ENCODE measurements around the gene ST3GAL6.

ST3GAL6 gene, protein sequence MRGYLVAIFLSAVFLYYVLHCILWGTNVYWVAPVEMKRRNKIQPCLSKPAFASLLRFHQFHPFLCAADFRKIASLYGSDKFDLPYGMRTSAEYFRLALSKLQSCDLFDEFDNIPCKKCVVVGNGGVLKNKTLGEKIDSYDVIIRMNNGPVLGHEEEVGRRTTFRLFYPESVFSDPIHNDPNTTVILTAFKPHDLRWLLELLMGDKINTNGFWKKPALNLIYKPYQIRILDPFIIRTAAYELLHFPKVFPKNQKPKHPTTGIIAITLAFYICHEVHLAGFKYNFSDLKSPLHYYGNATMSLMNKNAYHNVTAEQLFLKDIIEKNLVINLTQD

DNA sequence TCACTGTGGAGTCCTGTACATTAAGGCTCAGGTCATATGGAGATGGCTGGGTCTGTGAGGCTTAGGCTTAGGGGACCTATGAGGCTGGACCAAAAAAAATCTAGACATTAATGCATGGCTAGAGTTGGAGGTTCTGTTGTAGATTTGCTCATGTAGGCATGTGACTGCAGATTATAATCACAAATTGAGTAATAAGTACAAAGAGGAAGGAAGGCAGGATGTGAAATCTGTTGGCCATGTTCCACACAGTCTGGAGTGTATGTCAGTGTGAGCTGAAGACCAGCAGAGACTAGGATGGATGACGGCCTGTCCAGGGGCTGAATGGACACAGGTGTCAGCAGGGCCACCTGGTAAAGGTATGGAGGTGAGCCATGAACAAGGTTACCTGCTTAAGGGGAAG, at the start of gene ST3GAL6:
ST3GAL6 (plus strand) TSS at position 265 of the 400 bp plus-strand sequence. CDS start 5,101 bp downstream, outside the sequence.
- no peak for DNase-seq

DNA sequence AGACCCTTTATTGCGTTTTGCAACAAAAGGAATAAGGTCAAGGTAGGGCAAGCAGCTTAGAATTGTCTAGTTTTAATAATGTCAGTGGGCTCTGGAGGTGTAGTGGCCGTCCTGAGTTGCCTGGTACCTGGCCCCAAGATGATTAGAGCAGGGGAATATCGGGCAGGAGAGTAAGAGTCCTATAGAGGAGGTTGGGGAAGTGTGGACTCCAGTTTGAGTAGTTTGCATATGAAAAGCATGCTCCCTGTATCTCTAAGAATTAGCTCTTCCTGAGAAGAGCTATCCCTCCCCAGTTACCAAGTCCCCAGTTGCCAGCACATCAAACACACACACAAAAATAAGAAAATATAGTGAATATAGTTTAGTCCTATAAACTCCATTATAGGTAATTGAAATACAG, 49.2 kb upstream of the ST3GAL6 start:
- no peak for DNase-seq

DNA sequence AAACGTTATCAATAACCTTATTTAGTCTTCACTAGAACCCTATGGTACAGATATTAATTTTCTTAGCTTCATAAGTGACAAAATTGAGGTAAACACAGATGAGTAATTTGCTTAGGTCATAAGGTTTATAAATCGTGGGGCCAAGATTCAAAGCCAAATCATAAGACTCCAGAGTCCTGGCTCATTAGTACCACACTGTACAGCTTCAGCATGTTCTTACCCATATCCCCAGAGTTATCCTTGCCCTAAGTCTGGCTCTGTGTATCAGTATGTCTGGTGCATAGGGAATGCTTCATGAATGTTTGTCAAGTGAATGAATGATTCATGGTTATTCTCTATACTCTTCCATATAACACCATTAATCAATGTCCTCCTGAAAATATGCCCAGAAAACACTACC, 45.6 kb upstream of the ST3GAL6 start:
- no peak for DNase-seq

DNA sequence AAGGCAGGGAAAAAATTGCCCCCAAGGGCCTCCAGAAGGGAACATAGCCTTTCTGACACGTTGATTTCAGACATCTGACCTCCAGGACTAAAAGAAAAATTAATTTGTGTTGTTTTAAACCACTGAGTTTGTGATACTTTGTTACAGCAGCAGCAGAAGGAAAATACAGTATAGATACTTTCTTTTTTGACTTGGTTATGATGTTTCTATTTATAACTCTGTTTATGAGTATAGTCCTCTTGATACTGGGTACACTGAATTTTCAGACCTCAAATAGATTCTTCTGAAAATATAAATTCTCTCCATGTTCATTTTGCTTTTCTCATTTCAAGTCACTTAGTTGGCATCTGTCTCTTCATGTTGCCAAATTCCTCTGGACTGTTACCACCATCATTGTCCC, 44.4 kb upstream of the ST3GAL6 start:
- no peak for DNase-seq

DNA sequence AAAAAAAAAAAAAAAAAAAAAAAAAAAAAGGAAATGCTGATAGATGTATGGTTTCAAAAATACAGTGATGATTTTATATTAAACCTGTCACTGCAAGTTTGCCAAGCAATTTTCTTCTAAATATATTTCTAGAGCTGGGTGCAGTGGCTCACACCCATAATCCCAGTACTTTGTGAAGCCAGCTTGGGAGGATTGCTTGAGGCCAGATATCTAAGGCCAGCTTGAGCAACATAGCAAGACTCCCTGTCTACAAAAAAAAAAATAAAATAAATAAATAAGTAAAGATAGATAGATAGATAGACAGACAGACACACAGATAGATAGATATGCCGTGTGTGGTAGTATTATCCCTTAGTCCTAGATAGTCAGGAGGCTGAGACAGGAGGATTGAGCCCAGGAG, 41.4 kb upstream of the ST3GAL6 start:
- no peak for DNase-seq

DNA sequence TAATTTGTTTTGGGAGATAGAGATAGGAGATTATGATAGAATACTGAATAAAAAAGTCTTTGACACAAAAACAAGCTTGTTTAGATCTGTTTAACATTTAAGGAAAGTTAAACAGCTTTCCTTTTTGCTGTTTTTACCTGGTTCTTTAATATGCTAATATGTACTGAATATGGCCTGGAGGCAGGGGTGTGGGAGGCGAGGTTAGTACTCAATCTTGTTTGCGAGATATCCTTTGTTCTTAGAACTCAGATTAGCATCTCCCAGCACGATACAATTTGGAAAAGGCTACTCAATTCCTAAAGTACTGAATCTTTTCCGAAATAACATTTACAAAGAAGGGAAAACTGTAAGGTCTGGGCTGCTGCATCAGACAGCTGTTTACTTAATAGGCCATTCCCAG, 40.8 kb upstream of the ST3GAL6 start:
- no peak for DNase-seq

DNA sequence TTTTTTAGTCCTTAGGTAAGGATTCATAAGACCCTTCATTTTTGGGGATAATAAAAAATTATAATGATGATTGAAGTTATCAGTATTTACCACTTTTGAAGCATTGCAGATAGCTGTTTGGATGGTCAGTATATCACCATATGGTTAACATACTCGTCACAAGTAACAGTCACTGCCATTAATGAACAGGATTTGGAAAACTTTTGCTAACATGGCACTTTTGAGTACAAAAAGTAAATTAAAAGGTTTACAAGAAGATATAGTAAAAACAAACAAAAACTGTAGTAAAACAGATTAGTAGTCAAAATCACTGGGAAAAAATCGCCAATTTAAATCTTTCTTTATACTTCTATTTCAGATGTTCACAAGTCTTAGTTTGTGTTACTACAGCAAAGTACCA, 37.8 kb upstream of the ST3GAL6 start:
- no peak for DNase-seq

DNA sequence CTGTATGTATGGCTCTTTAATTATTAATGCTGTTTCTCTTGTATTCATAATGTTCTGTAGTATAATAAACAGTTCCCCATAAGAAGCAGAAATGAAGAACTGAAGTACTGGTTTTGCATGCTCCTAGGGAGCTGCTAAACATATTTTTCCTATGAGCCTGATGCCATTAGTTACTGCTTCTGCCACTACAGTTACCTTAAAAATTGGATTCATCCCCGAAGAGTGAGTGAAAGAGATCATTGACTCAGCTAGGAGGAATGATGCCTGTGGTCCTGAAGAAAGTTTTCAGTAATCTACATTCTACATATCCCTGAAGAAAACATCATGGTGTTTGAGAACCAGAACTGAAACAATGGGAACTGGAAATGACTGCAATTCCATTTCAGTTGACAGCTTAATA, 37.1 kb upstream of the ST3GAL6 start:
- no peak for DNase-seq

DNA sequence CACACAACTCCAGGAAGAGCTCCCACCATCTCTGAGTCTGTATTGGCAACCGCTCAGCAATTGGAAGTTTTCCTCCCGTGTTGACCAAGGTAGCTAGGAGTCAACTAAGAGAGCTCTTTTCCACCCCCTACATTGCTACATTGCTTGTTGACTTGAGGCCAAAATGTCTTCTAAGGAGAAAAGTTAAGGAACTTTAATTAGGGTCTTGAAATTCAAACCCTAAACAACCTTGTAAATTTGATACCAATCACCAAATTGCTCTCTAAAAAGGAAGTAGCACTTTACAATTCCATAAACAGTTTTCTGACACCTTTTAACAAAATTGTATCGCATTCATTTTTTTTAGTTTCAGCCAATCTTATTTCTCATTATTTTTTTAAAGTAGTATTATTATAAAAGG, 35.5 kb upstream of the ST3GAL6 start:
- no peak for DNase-seq

DNA sequence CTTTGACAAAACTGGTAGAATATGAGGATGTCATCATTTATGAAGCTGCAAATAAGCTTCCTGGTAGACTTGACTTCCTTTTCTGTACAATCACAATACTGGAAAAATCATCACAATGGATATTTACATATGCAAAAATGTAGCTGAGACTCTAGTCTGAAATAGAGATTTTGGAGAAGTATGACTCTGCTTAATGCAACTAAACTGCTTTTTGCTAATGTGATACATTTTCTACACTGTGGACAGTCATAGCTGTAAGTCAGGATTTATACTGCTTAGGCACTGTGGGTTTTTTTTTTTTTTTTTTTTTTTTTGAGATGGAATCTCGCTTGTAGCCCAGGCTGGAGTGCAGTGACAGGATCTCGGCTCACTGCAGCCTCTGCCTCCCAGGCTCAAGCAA, 34.5 kb upstream of the ST3GAL6 start:
- no peak for DNase-seq

DNA sequence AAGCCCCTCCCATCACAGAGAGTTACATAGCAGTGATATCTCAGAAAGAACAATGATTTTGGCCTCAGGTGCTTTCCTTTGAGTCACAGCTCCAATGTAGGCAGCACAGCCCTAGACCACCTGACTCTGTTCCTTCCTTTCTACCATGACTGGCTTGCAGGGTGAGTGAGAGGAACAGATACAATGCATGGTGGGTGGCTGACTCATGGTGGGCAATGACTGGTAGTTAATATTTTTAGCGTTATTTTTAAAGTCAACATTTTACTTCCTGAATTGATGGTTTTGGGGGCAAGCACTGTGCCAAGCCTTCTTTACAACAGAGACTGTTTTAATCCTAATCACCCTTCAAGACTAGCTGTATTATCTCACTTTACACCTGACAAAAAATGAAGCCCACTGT, 32.8 kb upstream of the ST3GAL6 start:
- DNase-seq: no peak

DNA sequence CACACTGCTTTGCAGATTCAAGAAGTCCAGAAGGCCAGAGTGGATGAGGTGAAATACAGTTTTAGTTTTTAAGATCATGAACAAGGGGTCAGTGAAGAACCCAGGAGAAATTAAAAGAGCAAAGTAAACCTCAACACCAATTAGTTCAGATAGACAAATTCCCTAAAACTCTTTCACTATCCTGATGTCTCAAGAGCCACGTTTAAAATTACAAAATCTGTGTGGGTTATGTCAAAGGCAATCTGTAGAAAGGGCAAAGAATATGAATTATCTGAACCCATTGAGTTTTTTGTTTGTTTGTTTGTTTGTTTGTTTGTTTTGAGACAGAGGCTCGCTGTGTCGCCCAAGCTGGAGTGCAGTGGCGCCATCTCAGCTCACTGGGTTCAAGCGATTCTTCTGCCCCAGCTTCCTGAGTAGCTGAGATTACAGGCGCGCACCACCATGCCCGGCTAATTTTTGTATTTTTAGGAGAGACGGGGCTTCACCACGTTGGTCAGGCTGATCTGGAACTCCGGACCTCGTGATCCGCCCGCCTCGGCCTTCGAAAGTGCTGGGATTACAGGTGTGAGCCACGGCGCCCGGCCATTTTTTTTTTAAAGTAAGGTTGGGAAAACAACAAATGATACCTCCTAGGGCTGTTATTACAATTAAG, 32.1 kb upstream of the ST3GAL6 start:
- DNase-seq: no peak

DNA sequence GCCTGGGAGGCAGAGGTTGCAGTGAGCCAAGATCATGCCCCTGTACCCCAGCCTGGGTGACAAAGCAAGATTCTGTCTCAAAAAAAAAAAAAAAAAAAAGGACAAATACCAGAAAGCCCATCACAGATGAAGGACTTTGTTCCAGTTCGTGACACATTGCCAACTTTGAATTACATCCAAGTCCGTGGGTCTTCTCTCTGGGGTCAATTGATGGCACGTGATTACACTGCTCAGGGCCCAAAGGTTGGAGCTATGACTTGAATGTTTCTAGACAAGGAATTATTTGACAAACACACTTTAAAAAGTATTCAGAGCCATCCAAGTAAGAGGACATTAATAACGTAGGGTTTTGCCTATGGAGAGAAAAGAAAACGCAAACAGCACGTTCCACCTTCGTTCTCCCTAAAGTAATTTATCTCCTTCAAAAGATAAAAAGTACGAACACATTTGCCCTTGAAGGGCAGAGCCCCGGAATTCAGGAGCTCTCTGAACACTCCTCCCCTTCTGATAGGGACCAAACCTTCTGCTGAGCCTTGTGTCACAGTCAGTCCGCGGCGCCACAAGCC, 31.3 kb upstream of the ST3GAL6 start:
- DNase-seq: no peak

DNA sequence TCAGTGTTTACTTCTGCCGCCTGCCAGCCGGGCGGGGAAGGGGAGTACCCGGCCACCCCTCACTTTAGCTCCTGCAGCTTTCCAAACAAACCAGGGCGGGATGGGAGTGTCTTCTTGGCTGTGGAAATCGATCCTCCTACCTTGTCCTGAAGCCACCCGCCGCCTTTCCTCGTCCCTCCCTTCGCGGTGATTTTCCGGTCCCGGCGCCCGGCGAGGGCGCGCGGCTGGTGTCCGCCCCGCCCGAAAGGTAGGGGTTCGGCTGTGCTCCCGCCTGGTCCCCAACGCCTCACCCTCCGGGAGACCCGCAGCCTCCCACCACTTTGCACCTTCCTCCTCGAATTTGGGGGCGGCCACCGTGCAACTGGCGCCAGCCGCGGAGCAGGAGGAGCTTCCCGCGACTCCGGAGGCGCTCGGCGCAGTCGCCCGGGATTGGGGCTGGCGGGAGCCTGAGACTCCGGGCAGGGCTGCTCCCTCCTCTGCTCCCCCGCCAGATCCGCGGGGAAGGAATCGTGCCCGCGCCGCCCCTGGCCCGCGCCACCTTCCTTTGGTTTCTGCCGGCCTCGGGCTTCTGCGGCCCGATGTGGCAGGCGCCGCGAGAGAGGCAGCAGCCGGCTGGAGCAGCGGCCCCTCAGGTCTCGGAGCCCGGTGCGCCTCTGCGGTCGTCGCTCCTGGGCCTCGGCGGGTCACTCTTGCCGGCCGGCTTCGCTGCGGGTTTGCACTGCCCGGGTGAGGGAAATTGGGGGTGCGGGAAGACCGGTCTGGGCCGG, 30.7 kb upstream of the ST3GAL6 start:
- DNase-seq: peak; percentile 65

DNA sequence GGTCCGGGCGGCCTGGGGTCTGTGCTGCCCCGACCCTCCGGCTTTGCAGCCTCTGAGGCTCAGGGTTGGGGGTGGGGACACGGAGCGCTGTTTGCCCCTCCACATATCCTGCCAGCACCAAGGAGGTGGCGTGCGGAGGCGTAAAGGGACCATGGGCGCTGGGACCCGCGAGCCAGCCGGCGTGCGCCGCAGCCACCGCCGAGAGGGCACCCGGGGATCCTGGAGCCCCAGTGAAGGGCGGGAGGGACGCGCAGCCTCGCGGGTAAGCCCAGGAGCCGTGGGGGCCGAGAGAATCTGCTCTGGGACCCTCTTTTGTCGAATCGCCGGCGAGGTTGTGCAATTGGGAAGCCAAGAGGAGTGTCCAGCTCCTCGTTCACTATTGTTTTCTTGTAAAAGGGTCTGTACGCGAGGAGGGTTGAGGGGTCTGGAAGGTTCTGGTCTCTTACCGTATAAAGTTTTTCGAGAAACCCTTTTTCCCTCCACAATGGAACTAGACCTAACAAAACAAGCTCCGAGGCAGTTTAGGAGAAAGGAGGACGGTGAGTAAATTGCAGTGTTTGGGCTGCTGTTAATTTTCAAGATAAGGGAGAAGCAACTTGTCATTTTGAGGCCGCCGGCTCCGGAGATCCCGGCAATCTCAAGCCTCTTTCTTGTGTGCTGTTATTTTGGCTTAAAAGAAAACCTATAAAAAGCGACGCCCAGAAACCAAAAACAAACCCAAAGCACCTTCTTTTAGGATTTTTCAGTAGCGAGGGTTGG, 29.9 kb upstream of the ST3GAL6 start:
- peak; percentile 56 for DNase-seq

DNA sequence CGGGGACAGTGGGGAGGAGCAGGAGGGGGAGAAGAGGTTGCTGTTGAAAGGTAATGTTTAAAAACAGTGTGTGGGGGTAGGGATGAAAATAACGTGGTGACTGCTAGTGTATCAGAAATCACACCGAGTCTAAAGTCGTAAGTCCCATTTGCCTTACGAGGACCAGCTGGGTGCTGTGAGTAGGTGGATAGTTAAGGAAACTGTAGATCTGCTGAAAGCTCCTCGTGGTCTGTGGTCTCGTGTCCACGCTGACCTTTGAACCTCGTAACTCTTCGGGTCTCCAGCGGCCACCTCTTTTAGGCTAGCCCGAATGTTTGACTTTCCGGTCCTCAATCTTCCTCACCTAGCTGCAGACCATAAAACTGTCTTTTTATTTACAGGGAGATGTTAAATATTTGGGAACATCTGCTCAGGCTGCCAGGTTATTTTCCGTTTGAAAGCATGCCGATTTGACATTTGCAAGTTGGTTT, 29.3 kb upstream of the ST3GAL6 start:
- DNase-seq: no peak

DNA sequence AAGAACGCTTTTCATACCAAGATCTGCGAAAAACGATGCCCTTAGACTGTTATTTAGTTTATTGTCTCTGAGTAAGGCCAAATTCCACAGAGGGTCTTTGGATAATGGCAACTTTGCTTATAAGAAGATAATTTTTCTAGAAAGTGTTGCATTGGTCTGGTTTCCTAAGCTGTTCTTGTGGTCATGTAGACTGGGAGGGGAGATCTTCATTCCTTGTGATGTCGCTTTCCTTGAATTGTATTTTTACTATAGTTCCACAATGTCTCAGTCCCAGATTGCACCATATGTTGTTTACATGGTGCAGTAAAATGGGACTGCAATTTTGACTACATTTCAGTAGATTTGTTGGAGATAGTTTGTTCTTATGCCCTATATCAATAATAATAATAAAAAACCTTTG, 28.8 kb upstream of the ST3GAL6 start:
- no peak for DNase-seq

DNA sequence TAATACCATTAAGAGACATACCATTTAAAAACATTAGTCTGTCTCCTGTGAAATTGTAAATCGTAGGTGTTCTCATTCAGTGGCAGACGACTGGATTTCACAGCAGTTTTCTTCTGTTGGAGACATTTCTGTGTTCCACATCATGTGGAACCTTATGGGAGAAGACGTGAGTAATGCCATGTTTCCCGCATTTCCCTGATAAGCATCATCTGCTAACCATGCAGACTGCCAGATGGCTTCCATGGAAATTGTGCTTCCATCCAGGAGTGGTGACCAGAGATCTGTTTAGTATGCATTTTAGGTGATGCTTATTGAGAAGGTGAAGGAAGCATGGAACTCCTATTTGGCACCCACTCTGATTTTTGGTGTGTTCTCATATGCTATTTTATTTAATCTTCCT, 28.4 kb upstream of the ST3GAL6 start:
- no peak for DNase-seq

DNA sequence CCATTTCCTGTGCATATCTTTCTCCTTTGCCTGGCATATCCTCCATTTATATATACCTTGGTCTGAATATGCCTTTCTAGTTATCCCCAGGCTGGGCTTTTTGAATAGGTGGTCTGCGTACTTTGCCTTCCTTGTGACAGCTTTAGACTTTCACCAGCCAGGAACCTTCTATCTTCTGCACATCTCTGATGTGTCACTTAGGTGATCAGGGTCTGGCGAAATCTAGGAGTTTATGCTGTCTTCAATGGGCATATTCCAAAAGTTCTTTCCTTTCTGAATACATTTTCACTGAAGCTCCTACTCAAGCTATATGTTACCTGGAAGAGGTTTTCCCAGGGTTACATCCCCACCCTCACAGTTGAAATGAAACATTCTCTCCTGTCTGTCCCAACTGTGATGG, 27.8 kb upstream of the ST3GAL6 start:
- no peak for DNase-seq

DNA sequence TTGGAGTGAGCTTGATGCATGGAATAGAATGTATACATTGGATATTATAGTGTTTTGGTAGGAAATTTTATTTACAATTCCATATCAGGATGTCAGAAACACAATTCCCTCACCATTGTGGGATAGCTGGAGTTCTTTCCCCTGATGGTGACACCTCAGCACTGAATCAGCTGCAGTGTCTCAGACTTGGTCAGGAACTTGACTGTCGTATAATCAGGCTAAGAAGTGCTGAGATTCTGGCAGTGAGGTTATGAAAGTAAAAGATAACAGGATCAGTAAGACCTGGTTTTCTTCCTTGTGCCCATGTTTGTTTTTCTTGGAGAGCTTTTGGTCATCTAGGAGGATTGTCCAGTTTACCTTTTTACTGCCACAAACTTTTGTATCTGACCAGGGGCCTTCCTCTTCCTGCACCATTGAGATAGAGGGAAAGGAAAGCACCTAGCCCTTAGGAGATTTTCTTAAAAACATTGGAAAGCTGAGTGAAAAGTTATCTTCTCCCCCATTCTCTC, 27.3 kb upstream of the ST3GAL6 start:
- no peak for DNase-seq

DNA sequence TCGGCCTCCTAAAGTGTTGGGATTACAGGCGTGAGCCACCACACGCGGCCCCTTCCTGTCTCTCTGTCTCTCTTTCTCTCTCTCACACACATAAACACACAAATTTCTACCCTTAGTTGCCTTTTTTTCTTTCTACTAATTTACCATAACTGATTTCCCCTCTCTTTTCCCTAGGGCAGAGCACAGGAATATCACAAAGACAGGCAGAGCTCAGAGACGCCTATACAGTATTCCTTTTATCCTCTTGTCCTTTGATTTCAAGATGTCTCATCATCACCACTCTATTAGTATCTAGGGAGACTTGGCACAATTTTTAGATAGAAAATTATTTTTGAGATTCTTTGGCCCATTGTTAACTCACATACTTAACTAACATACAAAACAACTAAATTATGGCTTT, 25.8 kb upstream of the ST3GAL6 start:
- DNase-seq: no peak

DNA sequence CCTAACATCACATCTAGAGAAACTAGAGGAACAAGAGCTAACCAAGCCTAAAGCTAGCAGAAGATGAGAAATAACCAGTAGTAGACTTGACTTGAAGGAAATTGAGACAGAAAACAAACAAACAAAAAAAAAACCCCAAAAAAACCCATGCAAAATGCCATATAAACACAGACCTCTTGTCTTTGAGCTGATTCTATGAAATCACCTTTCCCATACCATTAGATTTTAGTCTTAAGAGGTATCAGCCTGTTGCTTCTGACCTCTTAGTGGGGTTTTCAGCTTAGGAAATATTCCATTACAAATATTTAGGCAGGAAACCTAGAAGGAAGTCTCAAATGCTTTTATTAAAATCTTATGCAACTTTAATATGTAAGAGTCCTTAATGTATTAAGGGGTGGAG, 23.9 kb upstream of the ST3GAL6 start:
- DNase-seq: no peak

DNA sequence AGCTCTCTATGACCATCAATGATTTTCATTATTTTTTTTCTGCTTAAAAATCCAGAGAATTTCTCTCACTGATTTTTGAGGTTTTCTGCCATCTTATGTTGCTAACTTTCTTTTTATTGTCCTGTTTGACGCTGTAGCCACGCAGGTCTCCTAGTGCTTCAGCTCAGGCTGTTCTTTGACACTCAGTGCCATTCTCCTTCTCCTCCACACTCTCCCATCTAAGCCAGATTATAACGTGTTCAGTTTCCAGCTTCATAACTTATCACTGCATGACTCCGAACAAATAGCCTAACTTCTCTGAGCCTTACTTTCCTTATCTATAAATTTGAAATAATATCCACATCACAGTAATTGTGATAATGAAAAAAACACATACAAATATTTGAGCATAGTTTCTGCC, 22.8 kb upstream of the ST3GAL6 start:
- DNase-seq: no peak

All from activated CD8-positive, alpha-beta memory T cell treated with anti-CD3 and anti-CD28 coated beads, Interleukin-2, amount 50 U/mL, for 48 hours (primary cell).